SK-N-SH treated with all-trans-retinoic acid at 6 μM for 48 hours (cell line): ENCODE measurements around the gene PTTG1.
"Not testable (repeated sequence)": the region's sequence is repeated elsewhere in the genome, so short reads cannot be mapped to it uniquely, and the experiment has no call there.

Source experiments
- ATAC-seq: fragments of 200-7000 bp; cut with Tn5 transposase; 3 replicates; pipeline ENCODE4 v1.9.1; 2020; ENCODE audit warnings: mild to moderate bottlenecking, moderate library complexity
- ARNTL ChIP-seq: fragments of 450-650 bp; formaldehyde crosslinking; IDR thresholded peaks from 2 replicates; pipeline ENCODE4 v1.5.0; 2020; ENCODE audit warnings: low read depth, mild to moderate bottlenecking, moderate library complexity, borderline replicate concordance
- BACH2 ChIP-seq: fragments of 250-450 bp; sonication (Bioruptor Pico); IDR thresholded peaks from 2 replicates; pipeline ENCODE4 v1.9.0; 2021; ENCODE audit warnings: mild to moderate bottlenecking, borderline replicate concordance
- CSRNP3 ChIP-seq: fragments of 250-450 bp; sonication (Bioruptor Pico); IDR thresholded peaks from 2 replicates; pipeline ENCODE4 v1.5.1; 2021; ENCODE audit warnings: mild to moderate bottlenecking, moderate library complexity
- GLIS3 ChIP-seq: fragments of 250-450 bp; sonication (Bioruptor Pico); IDR thresholded peaks from 2 replicates; pipeline ENCODE4 v1.5.0; 2020; ENCODE audit warnings: mild to moderate bottlenecking, moderate library complexity
- ISL1 ChIP-seq: fragments of 250-450 bp; sonication (Bioruptor Pico); IDR thresholded peaks from 2 replicates; pipeline ENCODE4 v2.1.2; 2022; ENCODE audit warnings: mild to moderate bottlenecking, moderate library complexity
- OSR1 ChIP-seq: fragments of 250-450 bp; sonication (Bioruptor Pico); IDR thresholded peaks from 2 replicates; pipeline ENCODE4 v1.8.0; 2022; ENCODE audit warnings: moderate library complexity, mild to moderate bottlenecking, inconsistent platforms
- PATZ1 ChIP-seq: fragments of 250-450 bp; sonication (Bioruptor Pico); IDR thresholded peaks from 2 replicates; pipeline ENCODE4 v1.8.0; 2020; ENCODE audit warnings: mild to moderate bottlenecking, moderate library complexity, borderline replicate concordance
- POU6F1 ChIP-seq: fragments of 250-450 bp; sonication (Bioruptor Pico); IDR thresholded peaks from 2 replicates; pipeline ENCODE4 v1.8.0; 2021; ENCODE audit warnings: low read depth, mild to moderate bottlenecking, moderate library complexity, borderline replicate concordance
- PPARA ChIP-seq: fragments of 250-450 bp; sonication (Bioruptor Pico); IDR thresholded peaks from 2 replicates; pipeline ENCODE4 v1.5.0; 2020; ENCODE audit warnings: mild to moderate bottlenecking, borderline replicate concordance
- SNAI2 ChIP-seq: fragments of 250-450 bp; sonication (Bioruptor Pico); IDR thresholded peaks from 2 replicates; pipeline ENCODE4 v1.5.0; 2020; ENCODE audit warnings: mild to moderate bottlenecking, moderate library complexity
- TCF4 ChIP-seq: fragments of 250-450 bp; sonication (Bioruptor Pico); IDR thresholded peaks from 2 replicates; pipeline ENCODE4 v1.8.0; 2021; ENCODE audit warnings: mild to moderate bottlenecking, moderate library complexity, borderline replicate concordance
- TOX ChIP-seq: fragments of 250-450 bp; sonication (Bioruptor Pico); IDR thresholded peaks from 2 replicates; pipeline ENCODE4 v1.8.0; 2021; ENCODE audit warnings: mild to moderate bottlenecking, moderate library complexity, borderline replicate concordance
- TSHZ2 ChIP-seq: fragments of 250-450 bp; sonication (Bioruptor Pico); IDR thresholded peaks from 2 replicates; pipeline ENCODE4 v1.5.0; 2020; ENCODE audit warnings: mild to moderate bottlenecking, moderate library complexity
- ZC3H10 ChIP-seq: fragments of 250-450 bp; sonication (Bioruptor Pico); IDR thresholded peaks from 2 replicates; pipeline ENCODE4 v1.5.1; 2021; ENCODE audit warnings: mild to moderate bottlenecking, moderate library complexity
- ZFP3 ChIP-seq: fragments of 250-450 bp; sonication (Bioruptor Pico); IDR thresholded peaks from 2 replicates; pipeline ENCODE4 v1.5.0; 2020; ENCODE audit warnings: mild to moderate bottlenecking, moderate library complexity
- ZNF70 ChIP-seq: fragments of 450-650 bp; formaldehyde crosslinking; IDR thresholded peaks from 2 replicates; pipeline ENCODE4 v1.5.0; 2020; ENCODE audit warnings: mild to moderate bottlenecking, moderate library complexity

The PTTG1 gene

GRCh38 chr5:160436017-160436416 is 14.4 kb downstream of the PTTG1 start (continued):
- TF ChIP-seq CSRNP3 (CRISPR knock-in tag) = no peak
- TF ChIP-seq, all 23 proteins: peak for 0

- not testable (repeated sequence) for ATAC-seq
Observed at GRCh38 chr5:160436661-160437060, 15.0 kb downstream of the PTTG1 start.

GRCh38 chr5:160437271-160437670 is 15.6 kb downstream of the PTTG1 start:
- ATAC-seq = no peak
- TF ChIP-seq POU6F1 (no peak), ZC3H10 (CRISPR knock-in tag) (no peak), BACH2 (no peak), TCF4 (CRISPR knock-in tag) (no peak), ARNTL (no peak), PPARA (no peak), SNAI2 (CRISPR knock-in tag) (no peak), TSHZ2 (CRISPR knock-in tag) (no peak), ISL1 (CRISPR knock-in tag) (no peak), ZFP3 (CRISPR knock-in tag) (no peak), ZNF70 (CRISPR knock-in tag) (no peak)

- no peak for TF ChIP-seq ZNF70 (CRISPR knock-in tag)
- TF ChIP-seq PATZ1 (CRISPR knock-in tag) = no peak
- TF ChIP-seq POU6F1 = no peak
- TF ChIP-seq TOX (CRISPR knock-in tag) = no peak
- TF ChIP-seq BACH2 = no peak
- TF ChIP-seq TSHZ2 (CRISPR knock-in tag) = no peak
- no peak for TF ChIP-seq PPARA
- TF ChIP-seq ZC3H10 (CRISPR knock-in tag) = no peak
- no peak for TF ChIP-seq TCF4 (CRISPR knock-in tag)
- no peak for TF ChIP-seq OSR1 (CRISPR knock-in tag)
- no peak for TF ChIP-seq GLIS3 (CRISPR knock-in tag)
- TF ChIP-seq ARNTL = no peak
- ATAC-seq = peak; percentile 89
Observed at GRCh38 chr5:160438316-160439204, 16.9 kb downstream of the PTTG1 start.
